Lung (tissue), 12 donors: ENCODE data around the gene GIPC1. TPM values are rescaled to one million over a fixed set of nuclear protein-coding genes. Genes with fewer than 3 reads are reported as not detected.
"Not testable (repeated sequence)": the region's sequence is repeated elsewhere in the genome, so short reads cannot be mapped to it uniquely, and the experiment has no call there.

Experiments used
- ATAC-seq: fragments of 200-7000 bp; cut with Tn5 transposase; one replicate; pipeline ENCODE4 v1.9.1; 2020; ENCODE audit warnings: moderate number of reproducible peaks; ENCODE audit not compliant: insufficient read depth, low FRiP score
- DNase-seq, 3 donors: peaks; one replicate each; pipeline ENCODE4 v3.0.0-alpha.2; 2013 to 2017
- H3K27ac ChIP-seq, 2 donors: one replicate each; pipeline ENCODE4 v1.5.1; 2013; ENCODE audit warnings: mild to moderate bottlenecking in 2 of 2, moderate library complexity in 2 of 2, control low read depth in 1 of 2, inconsistent platforms in 1 of 2, low read depth in 1 of 2, low read length in 1 of 2
- H3K27me3 ChIP-seq, 3 donors: one replicate each; pipeline ENCODE4 v1.5.1; 2013; ENCODE audit warnings: low read length in 2 of 3; ENCODE audit not compliant: control insufficient read depth in 3 of 3, insufficient read depth in 3 of 3
- H3K36me3 ChIP-seq, 4 donors: one replicate each; pipeline ENCODE4 v1.5.1; 2013; ENCODE audit warnings: low read length in 4 of 4, mild to moderate bottlenecking in 1 of 4, moderate library complexity in 1 of 4; ENCODE audit not compliant: control insufficient read depth in 4 of 4, insufficient read depth in 4 of 4
- H3K4me1 ChIP-seq, 5 donors: one replicate each; pipeline ENCODE4 v1.5.1; 2013; ENCODE audit warnings: low read length in 5 of 5, mild to moderate bottlenecking in 2 of 5, moderate library complexity in 1 of 5; ENCODE audit not compliant: control insufficient read depth in 5 of 5, insufficient read depth in 5 of 5
- H3K4me3 ChIP-seq: one replicate; pipeline ENCODE4 v1.5.1; 2013; ENCODE audit warnings: mild to moderate bottlenecking, control low read depth, moderate library complexity
- H3K9ac ChIP-seq, 2 donors: one replicate each; pipeline ENCODE4 v1.5.1; 2013; ENCODE audit warnings: low read length in 2 of 2, control low read depth in 1 of 2; ENCODE audit not compliant: insufficient read depth in 1 of 2
- H3K9me3 ChIP-seq, 4 donors: one replicate each; pipeline ENCODE4 v1.5.1; 2013; ENCODE audit warnings: low read length in 3 of 4, mild to moderate bottlenecking in 1 of 4, moderate library complexity in 1 of 4; ENCODE audit not compliant: control insufficient read depth in 4 of 4, insufficient read depth in 3 of 4
- WGBS, 2 donors: extraction: QIAGEN DNeasy Blood & Tissue Kit; methylation state at CpG; one replicate each; pipeline ENCODE4 v1.1.7; 2013; 5-methylcytosine and 5-hydroxymethylcytosine counted together
- polyA plus RNA-seq, 2 donors: library from polyadenylated mRNA; stranded (reverse); fragments of 200-250 nt; gene quantifications; one replicate each; pipeline ENCODE4 v1.2.1, GENCODE V29; 2013
- total RNA-seq, 2 donors: library from RNA; depleted of rRNA in 1 of 2; stranded (reverse); fragments of >200 nt in 1 of 2; gene quantifications; one replicate each; pipeline ENCODE4 v1.2.1, GENCODE V29; 2014 to 2021
- TF ChIP-seq, protein P1 (sequence below): IDR thresholded peaks from 2 replicates; pipeline ENCODE4 v1.5.1; 2012; ENCODE audit warnings: mild to moderate bottlenecking; ENCODE audit errors: control extremely low read depth, extremely low read depth
- donor health status: control.
- donor health status: control.
- donor health status: Bipolar disorder and iron deficiency.
- donor health status: healthy.
- donor health status: DM: yes; HTN: yes; CAD: no.

The GIPC1 gene
- total and polyA plus RNA-seq, 4 donors, result 94.9 to 156 (median 131) TPM

- Histone ChIP-seq H3K9me3 (no peaks in the 10 kb centered on the region), H3K36me3 (peaks cover 0 to 3% (median under 1%) of the 10 kb centered on the region in 4 donors), H3K27me3 (no peaks in the 10 kb centered on the region), H3K27ac (no peak overlapping the region), H3K9ac (no peak overlapping the region), H3K4me3 (no peak overlapping the region), H3K4me1 (peaks cover 0 to 9% (median 3%) of the 10 kb centered on the region in 5 donors)
- no peak for ATAC-seq
- TF ChIP-seq, protein P1, sequence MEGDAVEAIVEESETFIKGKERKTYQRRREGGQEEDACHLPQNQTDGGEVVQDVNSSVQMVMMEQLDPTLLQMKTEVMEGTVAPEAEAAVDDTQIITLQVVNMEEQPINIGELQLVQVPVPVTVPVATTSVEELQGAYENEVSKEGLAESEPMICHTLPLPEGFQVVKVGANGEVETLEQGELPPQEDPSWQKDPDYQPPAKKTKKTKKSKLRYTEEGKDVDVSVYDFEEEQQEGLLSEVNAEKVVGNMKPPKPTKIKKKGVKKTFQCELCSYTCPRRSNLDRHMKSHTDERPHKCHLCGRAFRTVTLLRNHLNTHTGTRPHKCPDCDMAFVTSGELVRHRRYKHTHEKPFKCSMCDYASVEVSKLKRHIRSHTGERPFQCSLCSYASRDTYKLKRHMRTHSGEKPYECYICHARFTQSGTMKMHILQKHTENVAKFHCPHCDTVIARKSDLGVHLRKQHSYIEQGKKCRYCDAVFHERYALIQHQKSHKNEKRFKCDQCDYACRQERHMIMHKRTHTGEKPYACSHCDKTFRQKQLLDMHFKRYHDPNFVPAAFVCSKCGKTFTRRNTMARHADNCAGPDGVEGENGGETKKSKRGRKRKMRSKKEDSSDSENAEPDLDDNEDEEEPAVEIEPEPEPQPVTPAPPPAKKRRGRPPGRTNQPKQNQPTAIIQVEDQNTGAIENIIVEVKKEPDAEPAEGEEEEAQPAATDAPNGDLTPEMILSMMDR, result no peak
- WGBS, 2 donors, result 87 to 88% methylated on average over 5 of the region's 5 CpGs
- no peak for DNase-seq
These were observed 48.1 kb upstream of the GIPC1 start for GRCh38 chr19:14544047-14544446.

- Histone ChIP-seq H3K27me3 (no peaks in the 10 kb centered on the region), H3K9ac (no peak overlapping the region), H3K9me3 (no peaks in the 10 kb centered on the region), H3K36me3 (no peaks in the 10 kb centered on the region), H3K4me1 (peaks cover 0 to 9% (median 3%) of the 10 kb centered on the region in 5 donors), H3K4me3 (no peak overlapping the region), H3K27ac (no peak overlapping the region)
- DNase-seq (no peak), ATAC-seq (no peak)
- TF ChIP-seq, protein P1, result no peak
- WGBS, 2 donors, result 32 to 44% methylated on average over 7 of the region's 7 CpGs
These were observed 46.9 kb upstream of the GIPC1 start for GRCh38 chr19:14542711-14543328.

DNA sequence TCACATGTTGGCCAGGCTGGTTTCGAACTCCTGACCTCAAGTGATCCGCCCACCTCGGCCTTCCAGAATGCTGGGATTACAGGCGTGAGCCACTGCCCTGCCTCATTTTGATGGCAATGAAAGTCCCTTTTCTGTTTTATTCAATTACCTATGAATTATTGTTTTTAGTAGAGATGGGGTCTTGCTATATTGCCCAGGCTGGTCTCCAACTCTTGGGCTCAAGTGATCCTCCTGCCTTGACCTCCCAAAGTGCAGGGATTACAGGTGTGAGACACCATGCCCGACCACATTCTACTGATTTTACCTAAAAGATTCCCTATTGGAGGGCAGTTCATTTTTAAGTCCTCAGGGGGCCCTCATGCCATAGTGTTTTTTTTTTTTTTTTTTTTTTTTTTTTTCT is 46.1 kb upstream of the GIPC1 start:
- H3K27me3 ChIP-seq, H3K9ac ChIP-seq, H3K4me1 ChIP-seq, DNase-seq, ATAC-seq, H3K36me3 ChIP-seq, H3K9me3 ChIP-seq, H3K4me3 ChIP-seq, H3K27ac ChIP-seq: not testable (repeated sequence)
- WGBS, 2 donors, result 85% methylated on average over 5 of the region's 5 CpGs

DNA sequence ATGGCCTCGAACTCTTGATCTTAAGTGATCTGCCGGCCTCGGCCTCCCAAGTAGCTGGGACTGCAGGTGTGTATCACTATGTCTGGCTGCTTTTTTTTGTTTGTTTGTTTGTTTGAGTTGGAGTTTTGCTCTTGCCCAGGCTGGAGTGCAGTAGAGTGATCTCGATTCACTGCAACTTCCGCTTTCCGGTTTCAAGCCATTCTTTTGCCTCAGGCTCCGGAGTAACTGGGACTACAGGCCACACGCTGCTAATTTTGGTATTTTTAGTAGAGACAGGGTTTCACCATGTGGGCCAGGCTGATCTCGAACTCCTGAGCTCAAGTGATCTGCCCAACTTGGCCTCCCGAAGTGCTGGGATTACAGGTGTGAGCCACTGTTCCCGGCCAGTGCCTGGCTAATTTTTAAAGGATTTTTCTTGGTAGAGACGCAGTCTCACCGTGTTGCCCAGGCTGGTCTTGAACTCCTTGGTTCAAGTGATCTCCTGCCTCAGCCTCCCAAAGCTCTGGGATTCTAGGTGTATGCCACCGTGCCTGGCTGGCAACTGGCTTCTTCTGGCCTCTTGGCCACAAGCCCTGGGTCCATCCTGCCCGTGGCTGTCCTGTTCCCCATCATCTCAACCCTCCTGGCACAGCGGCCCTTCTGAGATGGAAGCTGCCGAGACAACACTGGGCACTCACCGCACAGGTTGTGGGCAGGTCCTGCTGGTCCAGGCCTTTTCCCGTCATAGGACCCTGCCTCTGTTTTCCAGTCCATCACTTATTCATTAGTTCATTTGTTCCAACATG is 45.0 kb upstream of the GIPC1 start:
- 93 to 95% methylated on average over 19 of the region's 19 CpGs for WGBS, 2 donors
- no peak for ATAC-seq
- no peak overlapping the region for H3K27ac ChIP-seq
- H3K36me3 ChIP-seq, result no peaks in the 10 kb centered on the region
- TF ChIP-seq, protein P1, result no peak
- no peaks in the 10 kb centered on the region for H3K27me3 ChIP-seq
- no peak for DNase-seq
- H3K9ac ChIP-seq, result no peak overlapping the region
- no peaks in the 10 kb centered on the region for H3K9me3 ChIP-seq
- no peak overlapping the region for H3K4me3 ChIP-seq
- peaks cover 0 to 14% (median 3%) of the 10 kb centered on the region in 5 donors for H3K4me1 ChIP-seq
